SIG-M5 treated with dmso at 0.1 percent for 504 hours (cell line): ENCODE measurements around the gene ZNF783.
"Not testable (repeated sequence)": the region's sequence is repeated elsewhere in the genome, so short reads cannot be mapped to it uniquely, and the experiment has no call there.

Source experiments
- DNase-seq: peaks from one replicate; lab custom pipeline; 2025; ENCODE audit not compliant: unreplicated experiment; lab: John Stamatoyannopoulos, UW

Gene ZNF783

DNA sequence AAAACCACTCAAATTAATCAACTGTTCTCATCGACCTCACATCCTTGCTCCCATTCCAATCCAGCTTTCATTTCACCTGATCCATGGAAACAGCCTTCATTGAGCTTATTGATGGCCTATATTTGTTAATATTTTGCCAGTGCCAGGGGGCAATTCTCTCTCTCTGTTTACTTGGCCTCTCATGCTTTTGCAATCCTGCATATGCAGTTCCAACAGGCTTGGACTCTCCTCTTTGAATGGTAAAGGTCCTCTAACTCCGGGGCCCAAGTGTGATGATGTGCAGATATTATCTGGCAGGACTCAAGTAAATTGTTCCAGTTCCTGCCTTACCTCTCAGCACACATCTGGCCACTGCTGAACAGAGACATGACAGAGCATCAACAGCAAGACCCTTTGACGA lies 67.3 kb downstream of the ZNF783 start:
- no peak for DNase-seq

DNA sequence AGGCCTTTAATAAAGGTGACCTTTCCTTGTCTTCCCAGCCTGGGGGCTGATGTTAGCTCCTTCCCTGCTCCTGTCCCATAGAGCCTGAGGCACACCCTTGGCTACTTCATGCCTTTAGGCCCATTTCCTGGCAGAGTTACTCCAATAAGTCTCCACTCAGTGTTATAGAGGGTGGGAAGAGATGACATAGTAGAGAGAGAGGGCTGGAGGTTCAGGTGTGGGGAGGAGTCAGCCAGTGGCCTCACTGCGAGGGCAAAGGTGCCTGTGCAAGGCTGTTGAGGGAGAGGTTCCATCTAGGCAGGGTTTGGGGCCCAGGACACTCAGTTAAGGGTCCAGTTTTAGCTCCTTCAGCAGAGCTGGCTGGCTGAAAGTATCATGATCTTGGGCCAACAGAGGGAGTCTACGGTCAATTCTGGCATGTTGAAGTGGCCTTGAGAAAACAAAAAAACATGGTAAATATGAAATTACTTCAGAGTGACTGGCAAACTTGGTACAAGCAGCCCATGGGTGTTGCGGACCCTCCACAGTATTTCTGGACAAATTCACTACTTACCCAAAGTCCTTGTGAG lies 67.9 kb downstream of the ZNF783 start:
- no peak for DNase-seq

DNA sequence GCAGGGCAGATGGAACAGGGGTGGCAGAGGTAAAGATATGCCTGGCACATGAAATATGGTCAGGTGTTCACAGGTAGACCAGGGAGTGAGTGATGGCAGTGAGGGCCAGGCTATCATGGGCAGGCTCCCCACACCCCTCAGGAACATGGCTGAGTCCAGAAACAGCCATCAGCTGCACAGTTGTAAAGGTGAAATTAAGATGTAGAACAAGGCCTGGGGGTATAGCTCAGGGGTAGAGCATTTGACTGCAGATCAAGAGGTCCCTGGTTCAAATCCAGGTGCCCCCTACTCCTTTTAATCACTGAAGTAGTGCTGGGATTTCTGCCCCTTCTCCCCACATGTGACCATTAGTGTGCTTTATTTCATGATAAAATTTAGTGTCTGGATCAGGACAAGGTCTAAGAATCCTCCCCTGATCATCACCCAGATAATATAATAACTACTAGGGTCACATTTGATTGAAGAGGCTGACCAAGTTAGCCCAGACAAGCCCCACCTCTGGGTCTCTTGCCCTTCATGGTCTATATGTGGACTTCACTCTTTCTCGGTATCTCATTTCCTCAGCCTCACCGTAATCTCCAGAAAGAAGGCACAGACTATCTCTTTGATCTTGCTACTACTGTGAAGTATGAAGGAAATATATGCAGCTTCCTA lies 69.0 kb downstream of the ZNF783 start:
- no peak for DNase-seq

DNA sequence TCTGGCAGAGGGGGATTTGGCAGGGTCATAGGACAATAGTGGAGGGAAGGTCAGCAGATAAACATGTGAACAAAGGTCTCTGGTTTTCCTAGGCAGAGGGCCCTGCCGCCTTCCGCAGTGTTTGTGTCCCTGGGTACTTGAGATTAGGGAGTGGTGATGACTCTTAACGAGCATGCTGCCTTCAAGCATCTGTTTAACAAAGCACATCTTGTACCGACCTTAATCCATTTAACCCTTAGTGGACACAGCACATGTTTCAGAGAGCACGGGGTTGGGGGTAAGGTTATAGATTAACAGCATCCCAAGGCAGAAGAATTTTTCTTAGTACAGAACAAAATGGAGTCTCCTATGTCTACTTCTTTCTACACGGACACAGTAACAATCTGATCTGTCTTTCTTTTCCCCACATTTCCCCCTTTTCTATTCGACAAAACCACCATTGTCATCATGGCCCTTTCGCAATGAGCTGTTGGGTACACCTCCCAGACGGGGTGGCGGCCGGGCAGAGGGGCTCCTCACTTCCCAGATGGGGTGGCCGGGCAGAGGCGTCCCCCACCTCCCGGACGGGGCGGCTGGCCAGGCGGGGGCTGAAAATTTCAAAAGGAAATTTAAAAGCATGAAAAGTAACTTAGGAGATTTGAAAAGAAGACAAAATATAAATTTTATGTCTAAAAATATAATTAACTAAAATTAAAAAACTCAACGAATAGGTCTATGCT lies 70.8 kb downstream of the ZNF783 start:
- not testable (repeated sequence) for DNase-seq

DNA sequence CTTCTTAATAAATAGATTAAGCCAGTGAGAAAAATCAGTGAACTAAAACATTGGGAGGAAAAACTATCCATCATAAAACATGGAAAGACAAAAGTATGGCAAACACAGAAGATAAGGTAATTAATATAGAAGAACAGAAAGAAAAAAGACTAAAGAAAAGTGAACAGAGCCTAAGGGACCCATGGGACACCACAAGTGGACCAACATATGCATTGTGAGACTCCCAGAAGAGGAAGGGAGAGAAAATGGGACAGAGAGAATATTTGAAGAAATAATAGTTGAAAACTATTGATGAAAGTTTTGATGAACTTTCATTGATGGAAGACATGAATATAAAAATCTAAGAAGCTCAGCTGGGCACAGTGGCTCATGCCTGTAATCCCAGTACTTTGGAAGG lies 71.3 kb downstream of the ZNF783 start:
- no peak for DNase-seq

DNA sequence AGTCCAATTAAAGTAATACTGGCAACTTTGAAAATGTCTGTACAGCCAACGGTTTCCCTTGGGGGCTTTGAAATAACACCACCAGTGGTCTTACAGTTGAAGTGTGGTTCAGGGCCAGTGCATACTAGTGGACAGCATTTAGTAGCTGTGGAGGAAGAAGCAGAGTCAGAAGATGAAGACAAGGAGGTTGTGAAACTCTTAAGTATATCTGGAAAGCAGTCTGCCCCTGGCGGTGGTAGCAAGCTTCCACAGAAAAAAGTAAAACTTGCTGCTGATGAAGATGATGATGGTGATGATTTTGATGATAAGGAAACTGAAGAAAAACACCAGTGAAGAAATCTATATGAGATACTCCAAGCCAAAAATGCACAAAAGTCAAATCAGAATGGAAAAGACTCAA lies 72.2 kb downstream of the ZNF783 start:
- peak; percentile 36 for DNase-seq
